Measurements from ENCODE around the gene PEG3.
"Not testable (repeated sequence)": the region's sequence is repeated elsewhere in the genome, so short reads cannot be mapped to it uniquely, and the experiment has no call there.

The PEG3 gene

GRCh38 chr19:56840451-56841192 lies at the start of gene PEG3, which contains the start of gene ZIM2:
PEG3 (minus strand) TSS chr19:56840726; CDS start chr19:56824655, 16,071 bp downstream.
ZIM2 (minus strand) TSS chr19:56840726; CDS start chr19:56824277, 16,449 bp downstream.
- DNase-seq (ENCODE audit: low read depth in 2 of 2): no peak

- DNase-seq (ENCODE audit: low read depth in 2 of 2): no peak
Observed at GRCh38 chr19:56885173-56885985, 44.9 kb upstream of the PEG3 start.

- DNase-seq (ENCODE audit: low read depth in 2 of 2): no peak
Observed at GRCh38 chr19:56884441-56884840, 43.9 kb upstream of the PEG3 start.

- DNase-seq (ENCODE audit: low read depth in 2 of 2): no peak
Observed at GRCh38 chr19:56880592-56881190, 40.2 kb upstream of the PEG3 start.

- no peak for DNase-seq (ENCODE audit: low read depth in 2 of 2)
Observed at GRCh38 chr19:56877069-56877715, 36.7 kb upstream of the PEG3 start.

GRCh38 chr19:56875717-56876116 lies 35.2 kb upstream of the PEG3 start:
- DNase-seq (ENCODE audit: low read depth in 2 of 2): no peak

- DNase-seq (ENCODE audit: low read depth in 2 of 2): no peak
Observed at GRCh38 chr19:56874530-56874929, 34.0 kb upstream of the PEG3 start.

- no peak for DNase-seq (ENCODE audit: low read depth in 2 of 2)
Observed at GRCh38 chr19:56873493-56873892, 33.0 kb upstream of the PEG3 start.

- DNase-seq (ENCODE audit: low read depth in 2 of 2): no peak
Observed at GRCh38 chr19:56869886-56870285, 29.4 kb upstream of the PEG3 start.

- no peak for DNase-seq (ENCODE audit: low read depth in 2 of 2)
Observed at GRCh38 chr19:56868446-56868845, 27.9 kb upstream of the PEG3 start.

- DNase-seq (ENCODE audit: low read depth in 2 of 2): no peak
Observed at GRCh38 chr19:56866538-56866937, 26.0 kb upstream of the PEG3 start.

GRCh38 chr19:56864443-56865125 lies 24.1 kb upstream of the PEG3 start:
- DNase-seq (ENCODE audit: low read depth in 2 of 2): no peak

GRCh38 chr19:56862741-56863140 lies 22.2 kb upstream of the PEG3 start:
- DNase-seq (ENCODE audit: low read depth in 2 of 2): no peak

- DNase-seq (ENCODE audit: low read depth in 2 of 2): not testable (repeated sequence)
Observed at GRCh38 chr19:56860409-56860808, 19.9 kb upstream of the PEG3 start.

- no peak for DNase-seq (ENCODE audit: low read depth in 2 of 2)
Observed at GRCh38 chr19:56858026-56858425, 17.5 kb upstream of the PEG3 start.

- no peak for DNase-seq (ENCODE audit: low read depth in 2 of 2)
Observed at GRCh38 chr19:56856822-56857221, 16.3 kb upstream of the PEG3 start.

GRCh38 chr19:56852361-56852760 lies 11.8 kb upstream of the PEG3 start:
- not testable (repeated sequence) for DNase-seq (ENCODE audit: low read depth in 2 of 2)

- no peak for DNase-seq (ENCODE audit: low read depth in 2 of 2)
Observed at GRCh38 chr19:56848166-56848565, 7.6 kb upstream of the PEG3 start.

GRCh38 chr19:56842412-56842811 lies 1.9 kb upstream of the PEG3 start:
- DNase-seq (ENCODE audit: low read depth in 2 of 2): no peak

GRCh38 chr19:56841193-56841543 lies 642 bp upstream of the PEG3 start:
- no peak for DNase-seq (ENCODE audit: low read depth in 2 of 2)

- no peak for DNase-seq (ENCODE audit: low read depth in 2 of 2)
Observed at GRCh38 chr19:56839652-56840450, 675 bp downstream of the PEG3 start.
